K562 (cell line): ENCODE data around the gene CHST12. TPM values are rescaled to one million over a fixed set of nuclear protein-coding genes. Genes with fewer than 3 reads are reported as not detected.
A peak's percentile ranks its signal among the peaks of the same experiment; 100 is the strongest.

Source experiments
- ATAC-seq: fragments of 200-7000 bp; cut with Tn5 transposase; 3 replicates; pipeline ENCODE4 v1.9.1; 2020; ENCODE audit warnings: moderate library complexity
- BruUV-seq: library from RNA; stranded (reverse); fragments of 400-500 nt; replicated peaks from 2 replicates; lab custom pipeline; 2021; lab: Mats Ljungman, UMichigan
- CTCF ChIA-PET: fragments of 300-600 bp; formaldehyde crosslinking; extraction: SDS; loops from one replicate; lab custom pipeline; 2021; ENCODE audit warnings: low intra/inter-chr PET ratio; lab: Yijun Ruan, JAX
- POLR2A ChIA-PET: fragments of 300-600, 350-650 bp; sonication (Branson Sonifier 250); formaldehyde crosslinking; extraction: SDS; loops from one replicate; lab custom pipeline; 2021; ENCODE audit warnings: antibody characterized with exemption, inconsistent platforms; lab: Yijun Ruan, JAX
- DNase-seq, 4 experiments: peaks; one replicate each; pipeline versions ENCODE4 v3.0.0 to v3.0.0-alpha.2; 2011 to 2018; ENCODE audit warnings: low spot score in 3 of 4, mixed read lengths in 3 of 4; ENCODE audit errors: extremely low read depth in 1 of 4
- FAIRE-seq: peaks from 2 replicates; lab custom pipeline; 2011; peaks lifted over from hg19 to GRCh38; lab: Jason Lieb, UNC
- H2AFZ ChIP-seq: 2 replicates; pipeline ENCODE4 v1.6.0; 2011; ENCODE audit warnings: low read depth, low read length, control low read depth, inconsistent platforms
- H3K27ac ChIP-seq: fragments of 200-600 bp; 3 replicates; pipeline ENCODE4 v1.8.0; 2011; ENCODE audit warnings: low read depth, mild to moderate bottlenecking, control low read depth, inconsistent platforms, low read length, moderate library complexity, mixed read lengths; ENCODE audit errors: extremely low read depth
- H3K27me3 ChIP-seq, 2 experiments: fragments of 300-600 bp in 1 of 2; 2 replicates in 1 of 2; 3 replicates in 1 of 2; pipeline versions ENCODE4 v1.6.0 to v1.8.0; 2011; ENCODE audit warnings: inconsistent platforms in 2 of 2, low read length in 2 of 2, mild to moderate bottlenecking in 1 of 2, mixed read lengths in 1 of 2, moderate library complexity in 1 of 2; ENCODE audit not compliant: control insufficient read depth in 2 of 2, insufficient read depth in 2 of 2
- H3K36me3 ChIP-seq: fragments of 300-600 bp; 3 replicates; pipeline ENCODE4 v1.8.0; 2011; ENCODE audit warnings: mild to moderate bottlenecking, low read length, inconsistent platforms; ENCODE audit not compliant: control insufficient read depth, insufficient read depth
- H3K4me1 ChIP-seq, 2 experiments: fragments of 200-600 bp in 1 of 2; replicated peaks in 1 of 2; 2 replicates in 1 of 2; 3 replicates in 1 of 2; pipeline versions ENCODE4 v1.5.1 to v1.8.0; 2011; ENCODE audit warnings: inconsistent platforms in 2 of 2, low read length in 2 of 2, mild to moderate bottlenecking in 1 of 2, mixed read lengths in 1 of 2, moderate library complexity in 1 of 2; ENCODE audit not compliant: control insufficient read depth in 2 of 2, insufficient read depth in 2 of 2
- H3K4me2 ChIP-seq: 2 replicates; pipeline ENCODE4 v1.6.1; 2011; ENCODE audit warnings: low read length, control low read depth, inconsistent platforms, mixed read lengths; ENCODE audit not compliant: insufficient read depth
- H3K4me3 ChIP-seq: fragments of 200-600 bp; sonication (generic), shearing (Covaris generic); 2 replicates; pipeline ENCODE4 v1.5.1; 2016; ENCODE audit warnings: control low read depth, inconsistent platforms
- H3K79me2 ChIP-seq: fragments of 200-600 bp; 3 replicates; pipeline ENCODE4 v1.8.0; 2011; ENCODE audit warnings: low read length, inconsistent platforms; ENCODE audit not compliant: control insufficient read depth, insufficient read depth
- H3K9ac ChIP-seq, 2 experiments: 2 replicates each; pipeline versions ENCODE4 v1.6.0 to v1.6.1; 2011; ENCODE audit warnings: low read depth in 2 of 2, low read length in 2 of 2, control low read depth in 1 of 2, inconsistent platforms in 1 of 2, mild to moderate bottlenecking in 1 of 2, mixed read lengths in 1 of 2; ENCODE audit not compliant: insufficient read depth in 1 of 2
- H3K9me1 ChIP-seq: one replicate; pipeline ENCODE4 v1.6.0; 2011; ENCODE audit warnings: inconsistent platforms, mild to moderate bottlenecking, low read length, moderate library complexity; ENCODE audit not compliant: control insufficient read depth, insufficient read depth
- H3K9me3 ChIP-seq: replicated peaks from 2 replicates; pipeline ENCODE4 v1.5.1; 2011; ENCODE audit warnings: low read depth, low read length, inconsistent platforms; ENCODE audit not compliant: control insufficient read depth, insufficient read depth
- H4K20me1 ChIP-seq: replicated peaks from 2 replicates; pipeline ENCODE4 v1.6.1; 2011; ENCODE audit warnings: low read length, inconsistent platforms, mixed read lengths; ENCODE audit not compliant: control insufficient read depth, insufficient read depth
- CEBPB ChIP-seq: fragments of 450-650 bp; IDR thresholded peaks from 2 replicates; pipeline ENCODE4 v1.6.1; 2016; ENCODE audit warnings: missing genetic modification characterization, missing compliant biosample characterization
- CEBPG ChIP-seq, 3 experiments: fragments of 200-800 bp in 1 of 3; sonication (Bioruptor generic) in 1 of 3; sonication (generic) in 1 of 3; formaldehyde crosslinking in 1 of 3; IDR thresholded peaks in 2 of 3; conservative IDR thresholded peaks in 1 of 3; 2 replicates each; pipeline versions ENCODE4 v1.6.1 to v1.8.0; 2016 to 2022; ENCODE audit warnings: missing compliant biosample characterization in 2 of 3, missing genetic modification characterization in 2 of 3, mild to moderate bottlenecking in 1 of 3, missing genetic modification reagents in 1 of 3
- NR1H2 ChIP-seq: sonication (generic); formaldehyde crosslinking; IDR thresholded peaks from 2 replicates; pipeline ENCODE4 v1.4.0; 2020; ENCODE audit warnings: mild to moderate bottlenecking, missing genetic modification reagents
- WGBS: fragments of 100-300 bp; shearing (Covaris generic); methylation state at CpG from one replicate; pipeline ENCODE4 v1.1.6; 2016; ENCODE audit warnings: low coverage, mixed read lengths; ENCODE audit not compliant: insufficient coverage; ENCODE audit errors: missing lambda C conversion rate; 5-methylcytosine and 5-hydroxymethylcytosine counted together
- in situ Hi-C: fragments of 300-500 bp; cut with MboI; formaldehyde crosslinking; loops from 4 replicates; pipeline ENCODE4 v1.15.0; 2018; ENCODE audit warnings: inconsistent platforms, mixed read lengths
- intact Hi-C: fragments of 100-400 bp; cut with micrococcal nuclease; formaldehyde crosslinking; loops from 2 replicates; pipeline ENCODE4 v1.14.2; 2022
- polyA plus RNA-seq, 8 experiments: library from polyadenylated mRNA; depleted of rRNA in 4 of 8; stranded (reverse) in 5 of 8; unstranded in 3 of 8; fragments of >200 nt; fragmentation: Nextera tagmentation in 2 of 8; fragmentation: Illumina TruSeq in 1 of 8; extraction: Ambion mirVana in 2 of 8; extraction: Trizol in 1 of 8; gene quantifications; 2 replicates each; pipeline versions ENCODE4 v1.2.1 to v1.2.3, GENCODE V29; 2011 to 2014; ENCODE audit warnings: inconsistent platforms in 1 of 8, missing spikeins in 1 of 8
- total RNA-seq, 7 experiments: library from RNA; depleted of rRNA in 6 of 7; stranded (reverse); fragments of >200 nt in 6 of 7; fragmentation: Illumina TruSeq in 2 of 7; extraction: Trizol in 2 of 7; gene quantifications; 2 replicates each; pipeline versions ENCODE4 v1.2.1 to v1.2.3, GENCODE V29; 2011 to 2021; ENCODE audit warnings: low replicate concordance in 1 of 7

Gene CHST12
- total and polyA plus RNA-seq, 9 of the 15 experiments (the other 6 are each of a cell fraction or from before 2014, with no cell fraction given): 0.18 to 19.8 (median 3.6) TPM

- TF ChIP-seq NR1H2 (CRISPR knock-in tag): no peak
- no peak for TF ChIP-seq CEBPG (CRISPR knock-in tag; IDR thresholded peaks at IDR 0.05)
- TF ChIP-seq CEBPG (tag; conservative IDR thresholded peaks at IDR 0.05 in 1 of 2, IDR thresholded peaks at IDR 0.05 in 1 of 2): peak; percentile 16 to 80; a peak in 2 of 4 replicates
- peak; percentile 77 for TF ChIP-seq CEBPB
- no peaks in the 10 kb centered on the region; the same call in 1 of the 2 replicates for H4K20me1 ChIP-seq
- DNase-seq (no peak), ATAC-seq (no peak), FAIRE-seq (no peak)
- no TSS peak for BruUV-seq
- no peak overlapping the region for H3K4me3 ChIP-seq
- H3K27ac ChIP-seq: no peak overlapping the region
- in situ Hi-C loops: no loop called here
- H3K9ac ChIP-seq: no peak overlapping the region; a peak in 1 of 4 replicates
- WGBS: 93% methylated on average over 1 of the region's 1 CpG
- no peaks in the 10 kb centered on the region for H3K9me1 ChIP-seq
- H3K36me3 ChIP-seq: no peaks in the 10 kb centered on the region; the same call in 2 of the 3 replicates
- no peaks in the 10 kb centered on the region for H3K27me3 ChIP-seq
- POLR2A ChIA-PET: interaction anchor here (0.6 to 2.5 kb wide), 2 partner anchors 20 to 225 kb away, joined by 3 to 7 read pairs; no protein-coding TSS in a partner anchor
- peaks cover 34 to 43% of the 10 kb centered on the region in 2 experiments for H3K4me1 ChIP-seq
- CTCF ChIA-PET: no interaction called here
- H3K9me3 ChIP-seq: no peaks in the 10 kb centered on the region
- H2AFZ ChIP-seq: no peak overlapping the region
- H3K4me2 ChIP-seq: no peak overlapping the region
- peaks cover 24% of the 10 kb centered on the region; the same call in 2 of the 3 replicates for H3K79me2 ChIP-seq
- intact Hi-C loops: no loop called here
Observed at GRCh38 chr7:2411049-2411448, 7.6 kb downstream of the CHST12 start.
